ENCODE data around the gene HEMK1. TPM values are rescaled to one million over a fixed set of nuclear protein-coding genes. Genes with fewer than 3 reads are reported as not detected.

The HEMK1 gene, protein sequence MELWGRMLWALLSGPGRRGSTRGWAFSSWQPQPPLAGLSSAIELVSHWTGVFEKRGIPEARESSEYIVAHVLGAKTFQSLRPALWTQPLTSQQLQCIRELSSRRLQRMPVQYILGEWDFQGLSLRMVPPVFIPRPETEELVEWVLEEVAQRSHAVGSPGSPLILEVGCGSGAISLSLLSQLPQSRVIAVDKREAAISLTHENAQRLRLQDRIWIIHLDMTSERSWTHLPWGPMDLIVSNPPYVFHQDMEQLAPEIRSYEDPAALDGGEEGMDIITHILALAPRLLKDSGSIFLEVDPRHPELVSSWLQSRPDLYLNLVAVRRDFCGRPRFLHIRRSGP
- 11.0 TPM for total RNA-seq

DNA sequence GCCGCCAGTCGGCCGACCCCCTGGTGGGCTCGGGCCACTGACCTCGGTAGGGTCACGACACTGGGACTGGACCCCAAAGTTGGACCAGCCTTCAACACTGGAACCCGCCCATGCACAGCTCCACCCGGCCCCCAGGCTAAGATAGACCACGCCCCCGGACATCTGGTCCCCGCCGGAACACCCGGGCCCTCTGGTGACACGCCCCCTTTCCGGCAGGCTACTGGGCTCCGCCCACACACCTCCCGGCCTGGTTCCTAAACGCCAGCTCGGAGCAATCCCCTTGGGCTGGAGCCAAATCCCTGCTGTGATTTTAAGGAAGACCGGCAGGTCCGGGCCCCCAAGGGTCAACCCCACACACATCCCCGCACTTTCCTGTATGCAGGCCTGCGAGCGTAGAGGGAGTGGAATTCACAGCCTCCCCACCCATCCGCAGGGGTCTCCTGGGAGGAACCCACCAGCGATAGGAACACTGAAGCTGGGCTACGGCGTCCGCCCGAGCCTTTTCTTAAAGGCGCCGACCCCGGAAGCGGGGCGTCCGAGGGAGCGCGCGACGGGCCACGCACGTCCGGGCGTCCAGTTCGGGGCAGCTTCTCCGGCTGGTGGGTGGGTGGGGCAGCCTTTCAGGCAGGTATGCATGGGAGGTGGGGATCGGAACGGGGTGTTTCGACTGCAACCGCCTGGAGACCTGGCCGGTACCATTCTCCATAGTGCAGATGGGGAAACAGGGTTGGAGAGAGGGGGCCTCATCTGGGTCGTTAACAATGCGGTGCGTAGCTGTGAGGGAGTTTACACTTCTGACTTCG is at the start of gene HEMK1:
TSS of gene HEMK1 (plus strand) at position 576 of the 803 bp plus-strand sequence. CDS start 1,583 bp downstream, outside the sequence.
- ATAC-seq = peak; percentile 87

DNA sequence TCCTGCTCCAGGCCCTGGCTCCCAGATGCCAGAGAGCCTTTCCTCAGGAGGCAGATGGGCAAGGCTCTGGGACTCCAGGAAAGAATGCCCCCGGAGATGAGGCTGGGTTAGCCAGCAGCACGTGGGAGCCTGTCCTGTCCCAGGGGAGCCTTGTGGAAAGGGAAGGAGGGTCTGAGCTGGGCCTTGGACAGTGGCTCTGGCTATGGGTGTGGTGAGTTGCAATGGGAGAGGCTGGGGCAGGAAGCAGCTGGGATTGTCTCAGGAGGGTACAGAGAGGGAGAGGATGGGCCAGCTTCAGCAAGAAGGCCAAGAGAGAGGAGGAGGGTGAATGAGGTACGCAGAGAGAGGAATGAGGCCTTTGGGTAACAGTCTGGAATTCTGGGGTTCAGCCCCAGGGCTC is 48.5 kb upstream of the HEMK1 start:
- no peak for ATAC-seq

DNA sequence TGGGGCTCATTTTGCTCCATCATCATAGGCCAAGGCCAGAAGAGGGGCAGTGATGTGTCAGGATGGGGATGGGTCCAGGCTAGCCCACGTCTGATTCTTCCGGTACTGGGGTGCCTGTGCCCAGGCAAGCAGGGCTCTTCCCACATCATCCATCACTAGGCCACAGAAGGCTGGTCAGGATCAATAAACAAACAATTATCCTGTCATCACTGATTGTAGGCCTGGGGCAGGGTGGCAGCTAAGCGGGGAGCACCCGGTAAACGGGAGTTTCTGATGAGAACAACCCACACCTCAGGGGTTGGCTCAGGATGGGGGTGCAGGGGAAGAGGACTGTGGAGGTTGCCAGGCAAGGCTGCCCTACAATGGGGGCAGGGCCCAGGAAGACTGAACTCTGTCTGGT is 47.8 kb upstream of the HEMK1 start:
- ATAC-seq = no peak

DNA sequence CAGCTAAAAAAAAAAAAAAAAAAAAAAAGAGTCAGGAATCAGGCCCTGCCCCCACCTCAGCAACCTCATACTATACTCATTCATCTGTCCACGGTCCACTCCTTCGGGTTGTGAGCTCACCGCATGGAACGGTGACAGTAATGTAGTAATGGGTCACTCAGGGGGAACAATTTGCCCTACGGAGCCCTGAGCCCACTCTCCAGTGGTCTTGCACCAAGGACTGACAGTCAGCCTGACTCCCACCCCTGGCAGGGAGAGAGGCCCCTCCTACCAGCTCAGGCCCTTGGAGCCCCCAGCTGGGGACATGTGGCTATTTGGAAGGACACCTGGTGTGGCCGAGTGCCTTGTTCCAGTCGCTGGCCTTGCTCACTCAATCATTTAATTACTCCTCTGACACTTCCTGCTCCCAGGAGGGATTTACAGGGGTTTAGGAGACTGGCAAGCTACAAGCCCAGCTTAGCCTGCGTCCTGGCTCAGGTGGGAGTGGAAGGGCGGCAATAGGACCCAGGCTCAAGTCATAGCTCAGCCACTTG is 46.0 kb upstream of the HEMK1 start:
- ATAC-seq = no peak

DNA sequence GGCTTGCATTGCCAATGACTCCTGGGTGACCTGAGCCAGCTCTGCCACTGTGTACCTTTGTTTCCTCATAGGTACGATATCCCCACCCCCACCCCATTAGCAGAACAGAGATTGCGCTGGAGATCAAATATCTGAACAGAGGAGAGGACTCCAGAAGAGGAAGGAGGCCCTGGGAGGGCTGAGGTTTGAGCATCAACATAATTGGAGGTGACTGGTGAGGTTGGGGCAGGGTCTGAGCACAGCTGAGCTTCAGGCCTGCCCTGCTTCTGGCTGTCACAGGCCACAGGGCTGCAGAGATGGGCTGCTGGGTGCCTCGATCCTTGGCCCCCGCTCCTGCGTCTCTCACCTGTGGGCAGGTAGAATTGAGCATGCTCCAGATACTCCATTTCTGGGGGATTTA is 44.6 kb upstream of the HEMK1 start:
- ATAC-seq = no peak

DNA sequence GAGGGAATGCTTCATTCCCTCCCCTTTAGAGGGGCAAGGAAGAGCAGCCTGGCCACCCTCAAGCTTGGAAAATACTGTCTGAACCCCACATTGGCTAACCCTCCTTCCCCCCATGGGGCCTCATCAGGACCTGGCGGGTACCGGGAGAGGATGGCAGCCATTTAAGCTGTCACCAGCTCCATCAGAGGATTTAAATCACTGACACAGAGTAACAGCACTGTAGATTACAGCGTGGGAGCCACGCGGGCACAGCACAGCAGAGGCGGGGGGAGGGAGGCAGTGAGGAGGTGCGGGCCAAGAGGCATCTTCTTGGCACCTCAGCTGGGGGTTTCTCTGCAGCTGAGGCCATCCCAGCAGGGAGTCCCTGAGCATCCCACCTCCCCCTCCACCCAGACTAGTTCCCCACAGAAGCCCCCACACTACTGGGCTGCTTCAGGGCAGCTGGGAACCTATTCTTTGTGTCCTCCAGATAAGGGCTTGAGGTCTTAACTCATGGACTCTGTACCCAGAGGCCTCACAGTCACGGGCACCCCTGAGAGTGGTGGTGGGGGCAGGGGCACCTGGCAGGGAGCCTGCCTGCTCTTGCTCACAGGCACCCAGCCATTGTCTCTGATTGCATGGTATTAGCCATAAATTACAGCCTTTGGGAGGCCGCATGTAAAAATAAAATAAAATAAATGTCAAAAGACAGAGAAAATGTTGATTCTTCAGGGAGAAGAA is 44.0 kb upstream of the HEMK1 start:
- ATAC-seq = no peak

DNA sequence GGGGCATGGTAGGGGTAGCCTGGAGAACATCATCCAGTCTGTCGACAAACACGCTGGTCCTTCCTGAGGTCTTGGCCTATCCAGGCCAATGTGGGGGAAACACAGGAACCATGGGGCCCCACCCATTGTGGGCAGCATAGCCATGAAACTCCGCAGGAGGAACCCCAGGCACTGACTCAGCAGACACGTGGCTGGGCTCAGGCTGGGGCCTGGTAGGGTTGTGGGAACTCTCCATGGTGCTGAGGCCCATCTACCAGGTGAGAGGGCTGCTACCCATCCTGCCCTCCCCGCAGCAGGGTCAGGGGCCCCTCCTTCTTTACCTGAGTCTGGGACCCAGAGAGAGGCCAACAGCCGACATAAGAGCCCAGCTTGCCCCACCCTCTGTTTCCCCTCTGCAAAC is 43.3 kb upstream of the HEMK1 start:
- ATAC-seq = peak; percentile 74

DNA sequence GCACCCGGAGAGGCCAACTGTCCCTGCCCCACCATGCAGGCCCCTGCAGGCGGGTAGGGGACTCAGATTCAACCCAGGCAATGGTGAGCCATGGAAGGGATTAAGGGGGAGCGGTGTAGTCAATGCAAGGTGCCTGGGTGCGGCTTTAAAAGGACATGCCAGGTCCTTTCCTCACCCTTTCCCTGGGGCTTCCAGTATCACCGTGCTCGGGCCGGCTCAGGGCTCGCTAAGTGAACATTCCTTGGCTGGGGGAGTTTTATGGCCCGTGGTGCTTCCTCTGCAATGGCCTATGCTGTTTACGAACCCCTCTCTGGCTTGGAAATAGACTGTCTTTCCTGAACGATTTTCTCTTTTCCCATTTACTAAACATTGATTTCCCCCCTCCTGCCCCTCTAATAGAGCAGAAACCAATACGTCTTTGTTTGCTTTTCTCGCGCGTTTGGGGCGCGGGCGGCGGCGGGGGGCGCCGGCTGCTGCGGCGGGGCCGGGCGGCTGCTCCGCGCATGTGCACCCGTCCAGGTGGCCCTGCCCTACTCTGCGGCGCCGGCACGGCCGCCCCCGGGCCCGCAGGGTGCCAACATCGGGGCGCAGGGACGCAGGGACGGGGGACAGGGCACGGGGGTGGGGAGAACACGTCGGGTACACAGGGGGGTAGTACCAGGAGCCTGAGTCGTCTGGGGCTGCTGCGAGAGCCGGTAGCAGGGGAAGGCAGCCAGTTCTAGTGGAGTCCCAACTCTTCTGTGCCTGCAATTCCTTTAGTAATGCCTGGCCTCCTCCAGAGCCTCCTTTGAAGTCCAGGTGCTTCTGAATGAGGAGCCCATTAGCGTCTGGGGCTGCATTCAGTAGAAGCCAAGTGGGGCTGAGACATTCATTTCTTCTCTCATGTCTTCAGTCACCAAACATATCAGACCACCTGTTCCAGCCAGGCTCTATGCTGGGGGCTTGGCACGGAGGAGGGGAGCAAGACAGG is 39.0 kb upstream of the HEMK1 start:
- peak; percentile 49 for ATAC-seq

DNA sequence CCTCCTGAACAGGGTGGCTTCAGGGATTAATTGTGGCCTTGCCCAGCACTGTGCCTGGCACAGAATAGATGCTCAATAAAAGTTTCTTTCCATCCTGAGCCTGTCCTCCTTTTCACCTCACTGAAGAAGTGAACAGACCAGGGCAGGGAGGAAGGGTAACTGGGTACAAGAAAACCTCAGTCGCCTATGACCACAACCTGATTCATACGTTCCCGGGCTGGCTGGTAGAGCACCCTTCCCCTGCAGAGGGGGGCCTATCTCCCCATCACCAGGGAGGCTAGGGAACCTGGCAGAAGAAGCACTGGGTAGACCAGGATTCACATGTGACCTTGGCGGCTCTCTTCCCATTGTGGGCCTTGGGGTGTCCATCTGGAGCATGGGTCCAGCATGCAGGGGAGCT is 38.1 kb upstream of the HEMK1 start:
- no peak for ATAC-seq

DNA sequence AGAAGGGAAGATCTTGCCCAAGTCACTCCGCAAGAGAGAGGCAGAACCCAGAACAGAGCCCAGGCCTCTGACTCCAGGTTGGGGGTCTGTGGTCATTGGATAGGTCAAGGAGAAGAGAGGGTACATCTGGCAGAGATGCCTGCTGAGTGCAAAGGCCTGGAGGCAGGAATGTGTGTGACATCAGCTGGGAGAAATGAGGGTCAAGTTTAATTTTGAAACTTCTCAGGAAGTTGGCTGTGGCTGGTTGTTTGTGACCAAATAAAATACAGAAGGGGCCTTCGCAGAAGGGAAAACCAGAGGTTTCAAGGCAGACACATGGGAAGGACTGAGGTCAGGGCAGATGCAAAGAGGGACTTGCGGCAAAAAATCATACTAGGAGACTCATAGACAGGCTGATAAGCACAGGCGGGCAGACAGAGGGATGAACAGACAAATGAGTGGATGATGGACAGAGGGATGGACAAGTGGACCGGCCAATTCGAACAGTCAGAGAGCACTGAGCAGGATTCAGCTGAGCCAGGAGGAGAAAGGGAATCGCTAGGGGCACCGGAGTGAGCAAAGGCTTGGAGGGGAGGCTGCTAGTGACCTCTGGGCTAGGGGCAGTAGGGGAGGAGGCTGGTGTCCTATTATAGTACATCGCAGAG is 37.1 kb upstream of the HEMK1 start:
- ATAC-seq = no peak

DNA sequence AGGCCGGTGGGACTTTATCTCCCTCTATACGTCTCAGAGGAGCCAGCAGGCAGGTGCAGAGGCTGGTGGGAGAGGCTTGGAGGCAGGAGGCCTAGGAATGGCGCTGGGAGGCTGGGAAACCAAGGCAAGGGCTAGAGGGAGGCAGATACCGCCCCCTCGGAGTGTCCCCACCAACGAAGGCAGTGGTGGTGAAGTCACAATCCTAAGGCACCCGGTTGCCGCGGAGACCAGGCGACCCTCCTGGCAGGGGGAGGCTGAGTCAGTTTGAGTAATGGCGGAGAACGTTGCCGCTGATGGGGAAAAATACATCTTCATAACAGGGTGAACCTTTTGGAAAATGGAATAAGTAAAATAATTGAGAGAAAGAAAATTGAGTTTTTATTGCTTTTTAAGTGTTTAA is 36.0 kb upstream of the HEMK1 start:
- ATAC-seq = no peak

DNA sequence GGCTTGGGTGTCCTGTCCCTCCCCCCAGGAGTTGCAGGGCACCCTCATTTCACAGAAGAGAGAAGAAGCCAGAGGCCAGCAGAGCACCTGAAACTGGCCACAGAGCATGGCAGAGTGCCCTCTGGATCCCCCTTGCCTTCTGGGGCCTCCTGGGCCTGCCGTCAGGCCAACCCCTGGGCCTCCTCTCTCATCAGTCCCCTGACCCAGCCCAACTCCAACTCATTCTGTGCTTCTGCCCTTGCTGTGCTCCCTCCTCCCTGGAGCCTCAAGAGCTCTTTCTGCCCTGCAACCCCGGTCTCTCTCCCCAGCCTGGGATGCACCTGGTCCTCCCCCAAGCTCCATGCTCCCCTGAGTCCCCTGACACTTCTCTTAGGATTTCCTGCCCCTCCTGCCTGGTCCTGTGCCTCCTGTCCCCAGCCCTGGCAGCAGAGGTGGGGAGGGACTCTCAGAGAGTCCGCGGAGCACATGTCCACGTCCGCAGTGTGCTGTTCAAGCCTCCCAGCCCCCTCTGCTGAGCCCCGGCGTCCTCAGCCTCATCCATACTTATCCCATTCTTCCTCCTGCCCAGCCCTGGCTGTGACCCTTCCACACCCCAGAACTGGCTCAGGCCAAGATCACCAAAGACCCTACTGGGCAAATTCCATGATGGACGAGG is 35.4 kb upstream of the HEMK1 start:
- no peak for ATAC-seq

DNA sequence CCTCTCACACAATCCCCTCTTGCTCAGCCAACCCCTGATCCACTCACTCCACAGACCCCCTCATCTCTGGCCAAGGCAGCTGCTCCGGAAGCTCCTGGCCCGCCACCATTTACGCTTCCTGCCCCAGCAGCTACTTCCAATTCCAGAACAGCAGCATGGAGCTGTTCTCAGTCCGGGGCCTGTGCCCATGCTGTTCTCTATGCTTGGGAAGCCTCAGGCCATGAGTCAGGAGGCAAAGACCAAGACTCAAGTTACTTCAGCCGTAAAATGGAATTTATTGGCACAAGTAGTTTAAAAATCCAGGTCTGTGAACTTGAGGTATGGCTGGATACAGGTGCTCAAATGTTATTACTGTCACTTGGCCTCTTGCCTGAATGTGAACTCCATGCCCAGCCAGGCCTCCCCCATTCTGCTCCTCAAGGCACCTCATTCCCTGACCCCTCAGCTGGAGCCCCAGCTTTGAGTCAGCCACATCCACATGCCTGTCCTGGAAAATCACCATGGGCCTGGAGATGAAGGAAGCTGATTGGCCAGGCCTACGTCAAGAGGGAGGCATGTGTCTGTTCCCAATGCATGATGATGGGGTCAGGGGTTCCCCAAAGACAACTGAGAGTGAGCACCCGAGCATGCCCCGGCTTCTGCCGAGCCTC is 34.5 kb upstream of the HEMK1 start:
- no peak for ATAC-seq

DNA sequence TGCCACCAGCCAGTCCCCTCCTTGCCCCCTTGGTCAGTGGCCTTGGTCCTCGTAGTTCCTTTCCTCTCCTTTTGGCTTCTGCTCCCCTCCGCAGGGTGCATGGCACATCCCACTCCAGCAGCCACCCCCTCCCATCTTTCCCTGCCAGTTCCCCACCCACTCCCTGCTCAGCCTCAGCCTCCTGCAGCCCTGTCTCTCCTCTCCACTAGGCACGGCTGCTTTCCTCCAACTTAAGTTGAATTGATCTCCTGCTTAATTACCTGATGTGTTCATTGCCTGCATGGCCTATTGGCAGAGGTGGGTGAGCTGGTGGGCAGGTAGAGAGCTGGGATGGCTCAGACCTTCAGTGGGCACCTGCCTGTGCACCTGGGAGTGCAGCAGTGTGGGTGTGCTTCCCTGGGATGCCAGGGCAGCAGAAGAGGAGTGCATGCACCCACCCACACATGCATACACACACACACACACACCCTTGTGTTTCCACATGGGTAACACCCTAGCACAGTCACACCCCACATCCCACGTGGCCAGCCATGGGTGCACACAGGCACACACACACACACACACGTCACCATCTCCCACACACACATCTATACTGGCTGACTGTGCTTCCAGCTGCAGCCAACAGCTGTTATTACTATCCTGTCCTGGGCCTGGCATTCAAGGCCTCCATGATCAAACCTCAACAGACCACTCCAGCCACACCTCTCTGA is 32.7 kb upstream of the HEMK1 start:
- ATAC-seq = peak; percentile 6

DNA sequence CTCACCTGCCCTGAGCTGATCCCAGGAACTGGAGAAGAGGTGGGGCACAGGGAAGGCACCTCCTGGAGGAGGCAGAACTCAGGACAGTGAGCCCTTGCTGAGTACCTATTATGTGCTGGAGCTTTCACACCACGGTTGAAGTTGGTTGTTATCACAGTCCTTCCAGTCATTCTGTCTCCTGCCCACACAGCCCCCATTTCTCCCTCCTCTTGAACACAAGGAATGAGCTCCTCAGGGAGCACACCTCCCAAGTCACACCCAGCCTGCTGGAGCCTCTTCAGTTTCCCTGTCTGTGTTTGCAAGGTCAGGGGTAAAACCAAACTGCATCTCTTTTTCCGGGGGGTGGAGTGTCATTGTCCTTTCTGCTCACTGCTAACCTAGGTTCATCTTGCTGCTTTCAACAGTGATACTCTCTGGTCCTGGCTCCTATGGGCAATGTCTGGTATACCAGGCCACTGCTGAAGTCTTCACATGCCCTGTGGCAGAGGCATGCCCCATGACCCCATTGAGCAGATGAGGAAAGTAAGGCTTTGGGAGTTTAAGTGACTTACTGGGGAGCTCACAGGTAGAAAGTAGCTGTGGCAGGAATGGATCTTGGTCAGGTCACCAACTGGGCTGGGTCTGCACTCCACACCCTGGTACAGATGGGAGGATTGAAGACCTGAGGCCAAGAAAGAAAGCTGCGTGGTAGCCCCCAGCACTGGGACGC is 31.7 kb upstream of the HEMK1 start:
- no peak for ATAC-seq

DNA sequence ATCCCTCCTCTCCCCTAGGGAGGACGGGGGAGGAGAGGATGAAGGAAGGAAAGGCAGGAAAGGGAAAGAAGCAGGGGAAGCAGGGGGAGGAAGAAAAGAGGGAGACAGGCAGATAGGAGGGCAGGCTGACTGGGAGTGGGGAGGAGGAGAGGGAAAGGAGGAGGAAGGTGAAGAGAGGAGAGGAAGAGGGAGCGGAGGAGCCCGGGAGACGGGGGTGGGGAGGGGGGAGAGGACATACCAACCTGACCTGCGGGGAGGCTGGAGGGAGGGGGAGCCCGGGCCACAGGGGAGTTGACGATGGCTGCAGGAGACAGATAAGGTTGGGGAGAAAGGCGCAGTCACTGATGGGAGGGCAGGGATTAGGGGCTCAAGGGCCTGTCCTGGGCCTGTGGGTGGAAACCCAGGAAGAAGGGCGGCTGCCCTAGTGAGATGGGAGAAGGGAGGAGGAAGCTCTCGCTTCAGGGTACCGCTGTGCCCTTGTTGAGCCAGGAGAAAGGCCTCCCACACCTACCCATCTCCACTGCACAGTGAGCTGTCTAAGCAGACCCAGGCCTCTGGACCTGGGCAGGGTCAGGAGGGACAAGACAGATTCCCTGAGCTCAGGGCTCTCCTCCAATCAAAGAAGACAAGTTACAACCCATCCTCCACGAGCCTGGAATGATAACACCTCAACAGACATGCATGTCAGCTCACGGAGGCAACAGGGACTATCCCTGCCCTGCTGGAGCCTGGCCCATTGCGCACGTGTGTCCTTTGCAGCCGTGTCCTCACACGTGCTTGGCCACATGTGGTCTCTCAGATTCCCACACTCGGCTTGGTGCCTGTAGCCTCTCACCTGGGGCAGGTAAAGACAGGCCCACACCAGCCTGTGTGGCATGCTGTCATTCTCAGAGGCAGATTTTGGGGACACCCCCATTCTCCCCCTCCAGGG is 29.7 kb upstream of the HEMK1 start:
- ATAC-seq = no peak

DNA sequence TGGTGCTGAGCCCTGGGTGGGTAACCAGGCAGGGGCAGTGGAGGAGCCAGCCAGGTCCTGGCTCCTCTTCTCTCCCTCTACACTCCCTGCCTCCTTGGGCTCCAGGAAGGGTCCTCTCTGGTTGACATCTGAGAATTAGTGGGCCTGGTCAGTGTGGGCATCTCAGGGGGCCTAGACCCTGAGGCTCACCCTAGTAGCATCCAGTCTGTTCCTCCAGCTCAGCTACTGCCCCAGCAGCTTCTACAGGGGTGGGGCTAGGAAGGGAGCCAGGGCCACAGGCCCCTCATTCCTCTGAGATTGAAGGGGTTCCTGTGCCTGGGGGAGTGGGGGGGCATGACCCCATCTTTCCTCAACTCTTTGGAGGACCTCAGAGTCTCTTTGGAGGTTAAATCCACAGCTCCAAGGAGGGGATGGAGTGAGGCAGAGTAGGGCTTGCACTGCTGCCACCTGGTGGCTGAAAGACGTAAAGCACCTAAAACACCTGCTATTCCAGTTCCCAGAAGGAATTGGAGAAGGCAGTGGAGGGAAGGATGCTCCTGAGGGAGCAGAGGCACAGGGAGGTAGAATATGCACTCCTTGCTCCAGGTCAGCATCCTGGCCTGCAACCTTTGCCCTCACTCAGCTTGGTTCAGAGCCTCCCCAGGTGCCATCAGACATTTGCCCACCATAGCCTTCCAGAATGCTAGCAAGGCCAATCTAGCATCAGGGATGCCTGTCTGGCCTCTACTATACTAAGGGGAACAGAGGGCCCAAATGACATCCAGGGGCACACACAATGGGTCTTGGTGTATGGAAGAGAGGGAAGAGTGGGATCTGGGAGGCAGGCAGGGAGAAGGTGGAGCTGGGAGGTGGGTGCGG is 26.9 kb upstream of the HEMK1 start:
- ATAC-seq = peak; percentile 68

All from esophagus mucosa (tissue), 1 donor.